ENCODE data around the gene GPX1. TPM values are rescaled to one million over a fixed set of nuclear protein-coding genes. Genes with fewer than 3 reads are reported as not detected.

GPX1 gene
- total and polyA plus RNA-seq, 3 donors from 2014 or later, result 123 to 207 (median 129) TPM

DNA sequence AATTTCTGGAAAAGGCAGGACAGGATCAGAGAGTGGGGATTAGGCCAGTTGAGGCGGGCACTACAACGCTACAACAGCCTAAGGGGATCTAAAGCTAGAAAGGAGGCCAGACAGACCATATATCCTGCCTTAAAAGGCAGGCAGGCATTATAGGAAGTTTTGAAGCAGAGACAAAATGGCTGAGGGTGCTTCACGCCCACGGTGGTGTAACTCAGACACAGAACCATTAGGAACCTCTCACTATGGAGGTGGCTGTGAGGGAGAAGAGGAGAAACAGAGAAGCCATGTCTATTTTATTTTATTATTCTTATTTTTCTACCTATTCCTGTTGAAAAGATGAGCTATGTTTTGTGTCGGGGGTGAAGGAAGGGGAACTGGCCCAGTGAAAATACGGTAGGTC lies 16.2 kb downstream of the GPX1 start:
- intact Hi-C loops (cut with DNase I; ENCODE audit: low total_unique reads), result no loop called here
- no peak overlapping the region for H3K4me3 ChIP-seq
- no peaks in the 10 kb centered on the region for H3K36me3 ChIP-seq (ENCODE audit: low read depth, missing control alignments)
- 71 to 73% methylated on average over 6 of the region's 6 CpGs for WGBS, 2 donors
- H3K27ac ChIP-seq, result no peak overlapping the region
- TF ChIP-seq, protein P1, sequence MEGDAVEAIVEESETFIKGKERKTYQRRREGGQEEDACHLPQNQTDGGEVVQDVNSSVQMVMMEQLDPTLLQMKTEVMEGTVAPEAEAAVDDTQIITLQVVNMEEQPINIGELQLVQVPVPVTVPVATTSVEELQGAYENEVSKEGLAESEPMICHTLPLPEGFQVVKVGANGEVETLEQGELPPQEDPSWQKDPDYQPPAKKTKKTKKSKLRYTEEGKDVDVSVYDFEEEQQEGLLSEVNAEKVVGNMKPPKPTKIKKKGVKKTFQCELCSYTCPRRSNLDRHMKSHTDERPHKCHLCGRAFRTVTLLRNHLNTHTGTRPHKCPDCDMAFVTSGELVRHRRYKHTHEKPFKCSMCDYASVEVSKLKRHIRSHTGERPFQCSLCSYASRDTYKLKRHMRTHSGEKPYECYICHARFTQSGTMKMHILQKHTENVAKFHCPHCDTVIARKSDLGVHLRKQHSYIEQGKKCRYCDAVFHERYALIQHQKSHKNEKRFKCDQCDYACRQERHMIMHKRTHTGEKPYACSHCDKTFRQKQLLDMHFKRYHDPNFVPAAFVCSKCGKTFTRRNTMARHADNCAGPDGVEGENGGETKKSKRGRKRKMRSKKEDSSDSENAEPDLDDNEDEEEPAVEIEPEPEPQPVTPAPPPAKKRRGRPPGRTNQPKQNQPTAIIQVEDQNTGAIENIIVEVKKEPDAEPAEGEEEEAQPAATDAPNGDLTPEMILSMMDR (IDR thresholded peaks at IDR 0.05), result no peak
- no peak for TF ChIP-seq POLR2A (IDR thresholded peaks at IDR 0.05)
- DNase-seq, result no peak
- H3K4me1 ChIP-seq, result peaks cover 15% of the 10 kb centered on the region
- H3K9me3 ChIP-seq, result no peaks in the 10 kb centered on the region
- no peaks in the 10 kb centered on the region for H3K27me3 ChIP-seq

DNA sequence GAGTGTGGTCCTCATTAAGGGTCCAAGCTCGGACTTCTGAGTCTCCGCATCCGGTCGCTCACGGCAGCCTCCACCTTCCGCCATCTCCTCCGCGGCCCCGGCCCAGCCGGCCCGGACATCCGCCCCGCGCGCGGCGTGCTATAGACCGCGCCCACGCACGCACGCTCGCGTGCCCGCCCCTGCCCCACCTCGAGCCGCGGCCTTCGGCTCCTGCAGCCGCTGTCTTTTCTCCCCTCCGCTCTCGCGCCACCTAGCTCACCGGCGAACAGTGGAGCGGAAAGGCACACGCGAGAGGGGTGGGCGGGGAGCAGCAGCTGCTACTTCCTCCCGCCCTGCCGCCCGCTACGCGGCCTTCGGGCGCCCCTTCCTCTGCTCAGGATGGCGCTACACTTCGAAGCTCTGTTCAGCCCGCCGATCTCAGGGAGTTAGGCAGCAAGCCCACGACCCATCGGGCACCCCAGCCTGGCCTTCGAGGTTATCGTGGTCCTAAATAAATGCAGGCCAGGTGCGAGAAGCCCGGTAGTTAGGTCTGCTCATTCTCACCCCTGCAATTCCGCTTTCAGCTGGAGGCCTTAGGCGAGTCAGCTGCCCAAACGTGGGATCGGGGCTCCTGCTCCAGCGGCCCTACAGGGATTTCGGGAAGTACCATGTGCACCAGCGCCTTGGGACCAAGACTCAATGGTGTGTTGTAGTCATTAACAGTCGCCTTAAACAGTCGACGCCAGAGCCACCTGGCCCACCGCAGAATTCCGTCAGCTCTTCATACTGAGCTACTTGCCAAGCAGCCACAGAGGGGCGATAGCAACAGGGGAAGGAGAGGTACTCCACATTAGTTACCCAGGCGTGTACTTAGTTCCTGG lies 18.0 kb downstream of the GPX1 start, which contains the start of gene USP4:
Gene USP4, minus strand, starts transcription at position 113 of the 860 bp plus-strand sequence. Its CDS starts 29 bp downstream, at position 84.
- 1% methylated on average over 51 to 69 of the region's 70 CpGs for WGBS, 2 donors

DNA sequence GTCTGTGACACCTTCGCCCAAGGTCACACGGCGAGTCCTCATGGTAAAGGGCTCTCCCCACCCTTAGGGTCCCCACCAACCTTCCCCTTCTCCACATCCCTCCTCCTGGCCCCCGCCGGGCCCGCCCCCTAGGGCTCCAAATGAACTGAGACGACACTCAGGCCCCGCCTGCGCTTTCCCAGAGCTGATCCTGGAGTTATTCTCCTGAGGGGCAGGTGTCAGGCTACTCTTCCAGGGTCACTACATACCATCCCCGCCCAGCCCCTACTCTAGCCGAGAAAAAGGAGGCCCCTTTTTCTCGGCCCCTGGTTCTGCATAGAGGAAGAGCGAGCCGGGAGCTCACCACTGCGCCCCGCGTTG lies 18.6 kb downstream of the GPX1 start:
- 1% methylated on average over 16 to 17 of the region's 17 CpGs for WGBS, 2 donors
- Histone ChIP-seq H3K27ac (peak overlapping the region; percentile 86 to 94), H3K36me3 (ENCODE audit: low read depth, missing control alignments) (no peaks in the 10 kb centered on the region), H3K4me3 (peak overlapping the region; percentile 59 to 92), H3K27me3 (no peaks in the 10 kb centered on the region), H3K9me3 (no peaks in the 10 kb centered on the region), H3K4me1 (peaks cover 15% of the 10 kb centered on the region)
- TF ChIP-seq POLR2A (IDR thresholded peaks at IDR 0.05), result no peak
- TF ChIP-seq, protein P1 (IDR thresholded peaks at IDR 0.05), result no peak
- intact Hi-C loops (cut with DNase I; ENCODE audit: low total_unique reads), result no loop called here
- DNase-seq, result peak; percentile 45

More for the DNA sequence above, 18.0 kb downstream of the GPX1 start, which contains the start of gene USP4:
- H3K27me3 ChIP-seq, result no peaks in the 10 kb centered on the region
- intact Hi-C loops (cut with DNase I; ENCODE audit: low total_unique reads), result no loop called here
- peaks cover 15% of the 10 kb centered on the region for H3K4me1 ChIP-seq
- H3K27ac ChIP-seq, result peak within 1 kb of the TSS; percentile 86 to 94
- TF ChIP-seq, protein P1 (IDR thresholded peaks at IDR 0.05), result peak in 2 of 3 experiments; percentile 35 to 56
- peak; percentile 7 for TF ChIP-seq POLR2A (IDR thresholded peaks at IDR 0.05)
- H3K4me3 ChIP-seq, result peak within 1 kb of the TSS; percentile 59 to 92
- no peaks in the 10 kb centered on the region for H3K9me3 ChIP-seq
- DNase-seq, result peak; percentile 94
- H3K36me3 ChIP-seq (ENCODE audit: low read depth, missing control alignments), result no peaks in the 10 kb centered on the region

DNA sequence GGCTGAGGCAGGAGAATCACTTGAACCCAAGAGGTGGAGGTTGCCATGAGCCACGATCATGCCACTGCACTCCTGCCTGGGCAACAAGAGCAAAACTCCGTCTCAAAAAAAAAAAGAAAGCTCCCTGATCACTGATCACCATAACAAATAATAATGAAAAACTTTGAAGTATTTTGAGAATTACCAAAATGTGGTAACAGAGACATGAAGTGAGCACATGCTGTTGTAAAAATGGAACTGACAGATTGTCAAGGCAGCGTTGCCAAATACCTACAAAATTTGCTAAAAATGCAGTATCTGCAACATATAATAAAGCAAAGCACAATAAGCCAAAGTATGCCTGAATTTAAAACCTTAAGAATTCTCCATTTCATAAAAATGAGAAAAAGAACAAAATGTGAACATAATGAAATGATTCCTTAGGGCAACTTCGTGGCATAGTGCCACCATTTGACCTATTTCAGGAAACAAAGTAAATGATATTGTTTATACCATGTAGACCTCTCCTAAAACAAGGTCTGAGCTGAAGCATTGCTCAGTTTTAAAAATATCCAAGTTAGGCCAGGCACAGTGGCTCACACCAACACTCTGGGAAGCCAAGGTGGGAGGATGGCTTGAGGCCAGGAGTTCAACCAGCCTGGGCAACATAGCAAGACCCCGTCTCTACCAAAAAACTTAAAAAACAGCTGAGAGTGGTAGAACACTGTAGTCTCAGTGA lies 24.1 kb downstream of the GPX1 start:
- Histone ChIP-seq H3K27me3 (no peaks in the 10 kb centered on the region), H3K36me3 (ENCODE audit: low read depth, missing control alignments) (no peaks in the 10 kb centered on the region), H3K4me3 (no peak overlapping the region), H3K4me1 (peaks cover 5% of the 10 kb centered on the region), H3K27ac (no peak overlapping the region), H3K9me3 (no peaks in the 10 kb centered on the region)
- intact Hi-C loops (cut with DNase I; ENCODE audit: low total_unique reads), result no loop called here
- no peak for TF ChIP-seq POLR2A (IDR thresholded peaks at IDR 0.05)
- TF ChIP-seq, protein P1 (IDR thresholded peaks at IDR 0.05), result no peak
- 88 to 93% methylated on average over 5 of the region's 5 CpGs for WGBS, 2 donors
- DNase-seq, result no peak

All from testis (tissue), 3 donors.